Activated T-helper 2 cell treated with anti-CD3 and anti-CD28 coated beads, Interferon-gamma antibody, Interleukin-2, Interleukin-4, amounts not matched to agents 10 μg/mL and 5 μg/mL and 100 μg/mL, durations not matched to agents 14 hours and 24 hours and 36 hours (primary cell): Measurements from ENCODE around the gene PATJ. TPM values are rescaled to one million over a fixed set of nuclear protein-coding genes. Genes with fewer than 3 reads are reported as not detected.
A peak's percentile ranks its signal among the peaks of the same experiment; 100 is the strongest.
"Not testable (repeated sequence)": the region's sequence is repeated elsewhere in the genome, so short reads cannot be mapped to it uniquely, and the experiment has no call there.

Experiments used
- DNase-seq: peaks from one replicate; pipeline ENCODE4 v3.0.0; 2021; ENCODE audit warnings: low spot score
- H3K27ac Mint-ChIP-seq: one replicate; pipeline ENCODE4 v1.8.0; 2021; ENCODE audit warnings: mixed read lengths
- H3K27me3 Mint-ChIP-seq: one replicate; pipeline ENCODE4 v1.8.0; 2021; ENCODE audit warnings: low read depth, mixed read lengths
- H3K36me3 Mint-ChIP-seq: one replicate; pipeline ENCODE4 v1.8.0; 2021; ENCODE audit warnings: low read depth, mixed read lengths
- H3K4me1 Mint-ChIP-seq: one replicate; pipeline ENCODE4 v1.8.0; 2021; ENCODE audit warnings: low read depth, mixed read lengths
- H3K4me3 Mint-ChIP-seq: one replicate; pipeline ENCODE4 v1.8.0; 2021; ENCODE audit warnings: low read depth, mild to moderate bottlenecking, moderate library complexity, mixed read lengths
- H3K9me3 Mint-ChIP-seq: one replicate; pipeline ENCODE4 v1.8.0; 2021; ENCODE audit warnings: mixed read lengths
- intact Hi-C: fragments of 100-400 bp; cut with micrococcal nuclease; formaldehyde crosslinking; loops from one replicate; pipeline ENCODE4 v1.15.1; 2023
- total RNA-seq: library from RNA; stranded (reverse); gene quantifications from 2 replicates; pipeline ENCODE4 v1.2.3, GENCODE V29; 2022

PATJ gene
- total RNA-seq, 1 donor from 2014 or later = 3.4 TPM

DNA sequence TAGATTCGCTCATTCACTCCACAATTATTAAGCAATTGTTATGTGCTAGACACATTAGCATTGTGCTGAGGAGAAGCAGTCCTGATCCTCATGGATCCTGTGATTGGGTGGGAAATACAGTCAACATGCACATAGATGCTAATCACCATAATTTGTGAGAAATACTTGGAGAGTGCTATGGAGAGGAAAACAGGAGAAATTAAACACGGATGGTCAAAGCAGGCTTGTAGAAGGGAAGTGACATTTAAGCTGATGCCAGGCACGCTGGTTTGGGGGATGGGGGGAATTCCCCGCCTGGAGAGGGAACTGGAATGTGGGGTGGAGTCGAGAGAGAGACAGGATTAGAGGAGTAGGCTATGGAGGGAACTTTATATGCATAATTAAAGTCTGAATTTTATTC lies 400.2 kb downstream of the PATJ start:
- no peaks in the 10 kb centered on the region for H3K36me3 Mint-ChIP-seq
- H3K27me3 Mint-ChIP-seq = peaks cover 3% of the 10 kb centered on the region
- DNase-seq = no peak
- H3K4me1 Mint-ChIP-seq = no peaks in the 10 kb centered on the region
- intact Hi-C loops = no loop called here
- H3K4me3 Mint-ChIP-seq = no peak overlapping the region
- no peak overlapping the region for H3K27ac Mint-ChIP-seq
- H3K9me3 Mint-ChIP-seq = no peaks in the 10 kb centered on the region

DNA sequence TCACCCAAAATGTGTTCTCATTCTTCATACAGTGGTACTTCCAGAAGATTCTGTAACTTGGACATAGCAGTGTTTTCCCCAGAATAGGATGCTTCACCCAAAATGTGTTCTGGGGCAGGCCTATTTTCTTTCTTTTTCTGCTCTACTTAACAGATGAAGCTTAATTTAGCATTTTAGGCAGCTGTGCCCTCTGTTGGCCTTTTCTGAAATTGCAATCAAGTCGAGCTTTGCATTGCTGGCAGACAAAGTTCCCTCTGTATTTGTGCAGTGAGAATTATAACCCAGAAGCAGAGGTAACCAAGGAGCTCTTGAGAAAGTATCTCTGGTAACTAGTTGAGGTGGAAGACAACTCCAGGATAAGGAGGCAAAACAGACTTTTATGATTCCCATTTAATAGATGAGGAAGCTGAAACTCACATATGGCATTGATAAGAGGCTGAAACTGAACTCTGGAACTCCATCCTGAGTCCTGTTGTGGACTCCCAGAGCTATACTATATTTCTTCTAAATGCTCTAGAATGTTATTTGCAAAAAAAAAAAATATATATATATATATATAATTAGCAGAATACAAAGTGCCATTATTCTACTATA lies 402.1 kb downstream of the PATJ start:
- Mint-ChIP-seq H3K36me3 (no peaks in the 10 kb centered on the region), H3K27ac (no peak overlapping the region), H3K4me1 (no peaks in the 10 kb centered on the region), H3K4me3 (no peak overlapping the region), H3K27me3 (peaks cover 3% of the 10 kb centered on the region), H3K9me3 (no peaks in the 10 kb centered on the region)
- DNase-seq = no peak
- intact Hi-C loops = no loop called here

DNA sequence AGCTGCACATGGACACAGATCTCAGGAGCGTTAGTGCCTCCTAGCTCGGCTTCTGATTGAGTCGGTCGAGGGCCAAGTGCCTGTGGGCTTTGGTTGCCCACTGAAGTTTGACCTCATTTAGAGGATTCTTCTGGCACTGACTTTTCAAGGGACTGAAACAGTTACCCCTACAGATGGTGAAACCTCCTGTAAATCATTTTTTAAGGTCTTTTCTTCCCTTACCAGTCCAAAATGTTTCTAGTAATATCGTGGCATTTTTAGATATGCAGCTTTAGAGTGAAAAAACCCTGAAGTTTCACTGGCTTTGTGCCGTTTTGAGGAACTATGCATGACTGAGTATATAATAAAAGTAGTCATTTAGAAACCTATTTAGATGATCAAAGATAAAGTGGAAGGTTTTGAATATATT lies 417.7 kb downstream of the PATJ start:
- no peaks in the 10 kb centered on the region for H3K4me1 Mint-ChIP-seq
- no peak for DNase-seq
- no peaks in the 10 kb centered on the region for H3K9me3 Mint-ChIP-seq
- intact Hi-C loops = no loop called here
- no peak overlapping the region for H3K4me3 Mint-ChIP-seq
- no peak overlapping the region for H3K27ac Mint-ChIP-seq
- no peaks in the 10 kb centered on the region for H3K36me3 Mint-ChIP-seq
- no peaks in the 10 kb centered on the region for H3K27me3 Mint-ChIP-seq

DNA sequence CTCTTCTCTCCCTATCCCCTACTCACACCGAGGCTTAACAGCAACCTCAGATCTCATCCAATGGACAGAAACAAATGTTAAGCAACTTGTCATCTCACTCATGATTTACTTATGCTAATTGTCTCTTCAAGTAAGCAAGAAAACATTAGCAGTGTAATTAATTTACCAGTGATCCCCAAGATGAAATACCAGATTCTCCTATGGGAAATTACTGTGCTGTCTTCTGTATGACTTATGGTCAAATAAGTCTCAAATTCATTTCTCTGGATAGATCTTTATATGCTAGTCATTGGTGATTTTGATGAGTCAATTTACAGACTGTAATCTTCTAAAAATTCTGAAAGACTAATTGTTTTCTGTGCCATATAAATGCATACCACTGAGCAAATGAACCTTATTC lies 419.4 kb downstream of the PATJ start:
- H3K27ac Mint-ChIP-seq = no peak overlapping the region
- H3K27me3 Mint-ChIP-seq = no peaks in the 10 kb centered on the region
- no peaks in the 10 kb centered on the region for H3K9me3 Mint-ChIP-seq
- no peaks in the 10 kb centered on the region for H3K4me1 Mint-ChIP-seq
- intact Hi-C loops = no loop called here
- no peak for DNase-seq
- H3K4me3 Mint-ChIP-seq = no peak overlapping the region
- H3K36me3 Mint-ChIP-seq = no peaks in the 10 kb centered on the region

DNA sequence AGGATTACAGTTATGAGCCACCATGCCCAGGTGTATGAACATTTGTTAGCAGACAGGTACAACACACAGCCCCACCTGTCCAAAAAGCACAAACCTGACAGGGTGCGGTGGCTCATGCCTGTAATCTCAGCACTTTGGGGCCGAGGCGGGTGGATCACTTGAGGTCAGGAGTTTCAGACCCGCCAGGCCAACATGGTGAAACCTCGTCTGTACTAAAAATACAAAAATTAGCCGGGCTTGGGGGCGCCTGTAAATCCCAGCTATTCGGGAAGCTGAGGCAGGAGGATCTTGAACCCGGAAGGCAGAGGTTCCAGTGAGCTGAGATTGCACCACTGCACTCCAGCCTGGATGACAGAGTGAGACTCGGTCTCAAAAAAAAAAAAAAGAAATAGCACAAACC lies 428.1 kb downstream of the PATJ start:
- H3K4me3 Mint-ChIP-seq, H3K9me3 Mint-ChIP-seq, DNase-seq, H3K27me3 Mint-ChIP-seq, intact Hi-C loops, H3K36me3 Mint-ChIP-seq, H3K4me1 Mint-ChIP-seq, H3K27ac Mint-ChIP-seq: not testable (repeated sequence)

- Mint-ChIP-seq H3K27ac (no peak overlapping the region), H3K9me3 (no peaks in the 10 kb centered on the region), H3K27me3 (peaks cover under 1% of the 10 kb centered on the region), H3K4me1 (no peaks in the 10 kb centered on the region), H3K4me3 (no peak overlapping the region), H3K36me3 (no peaks in the 10 kb centered on the region)
- DNase-seq = peak; percentile 9
- intact Hi-C loops = loop anchor here (1.0 to 5.0 kb wide), 2 partner anchors 232 to 572 kb away; no protein-coding TSS in a partner anchor
These were observed 433.4 kb downstream of the PATJ start for GRCh38 chr1:62175568-62176179.

DNA sequence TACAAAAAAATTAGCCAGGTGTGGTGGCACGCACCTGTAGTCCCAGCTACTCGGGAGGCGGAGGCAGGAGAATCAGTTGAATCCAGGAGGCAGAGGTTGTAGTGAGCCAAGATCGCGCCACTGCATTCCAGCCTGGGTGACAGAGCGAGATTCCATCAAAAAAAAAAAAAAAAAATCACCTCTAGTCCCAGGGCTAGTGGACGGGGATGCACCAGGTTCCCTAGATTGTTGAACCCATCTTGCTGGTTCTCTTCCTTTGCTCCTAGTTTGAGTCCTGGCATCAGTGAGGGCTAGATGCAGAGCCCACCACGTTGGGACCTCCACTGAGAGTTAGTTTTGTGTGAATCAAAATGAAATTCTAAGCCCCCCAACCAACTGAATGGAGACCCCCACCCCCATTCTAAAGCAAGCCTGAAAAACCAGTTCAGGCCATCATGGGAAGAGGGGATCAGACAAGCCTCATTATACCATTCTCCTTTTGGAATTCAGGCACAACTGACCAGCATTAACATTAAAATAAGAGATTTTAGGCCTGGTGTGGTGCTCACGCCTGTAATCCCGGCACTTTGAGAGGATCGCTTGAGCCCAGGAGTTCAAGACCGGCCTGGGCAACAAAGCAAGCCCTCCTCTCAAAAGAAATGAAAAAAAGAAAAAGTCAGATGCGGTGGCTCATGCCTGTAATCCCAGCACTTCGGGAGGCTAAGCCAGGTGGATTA lies 434.5 kb downstream of the PATJ start:
- DNase-seq = no peak
- H3K4me3 Mint-ChIP-seq = no peak overlapping the region
- intact Hi-C loops = loop anchor here (5.0 kb wide), 1 partner anchor 571 kb away; no protein-coding TSS in a partner anchor
- no peaks in the 10 kb centered on the region for H3K4me1 Mint-ChIP-seq
- H3K27me3 Mint-ChIP-seq = peaks cover 5% of the 10 kb centered on the region
- no peak overlapping the region for H3K27ac Mint-ChIP-seq
- no peaks in the 10 kb centered on the region for H3K36me3 Mint-ChIP-seq
- H3K9me3 Mint-ChIP-seq = no peaks in the 10 kb centered on the region

DNA sequence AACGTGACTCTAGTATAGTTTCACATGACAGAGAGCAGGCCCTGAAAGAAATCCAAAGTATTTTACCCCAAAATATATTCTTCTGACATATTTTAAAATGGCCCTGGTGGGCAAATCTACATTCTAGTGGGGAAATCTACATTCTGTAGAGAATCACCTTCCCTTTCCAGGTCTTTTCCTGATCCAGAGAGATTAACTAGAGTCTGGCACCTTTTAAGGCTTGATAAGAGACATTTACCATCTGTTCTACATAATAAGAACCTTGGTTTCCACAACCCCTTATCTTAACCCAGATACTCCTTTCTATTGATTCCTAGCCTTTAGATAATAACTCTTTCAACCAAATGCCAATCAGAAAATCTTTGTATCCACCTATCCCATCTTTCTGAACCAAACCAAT lies 435.3 kb downstream of the PATJ start:
- DNase-seq = no peak
- no peak overlapping the region for H3K27ac Mint-ChIP-seq
- peaks cover 5% of the 10 kb centered on the region for H3K27me3 Mint-ChIP-seq
- intact Hi-C loops = loop anchor here (5.0 kb wide), 1 partner anchor 570 kb away; no protein-coding TSS in a partner anchor
- no peaks in the 10 kb centered on the region for H3K9me3 Mint-ChIP-seq
- no peaks in the 10 kb centered on the region for H3K36me3 Mint-ChIP-seq
- H3K4me1 Mint-ChIP-seq = no peaks in the 10 kb centered on the region
- no peak overlapping the region for H3K4me3 Mint-ChIP-seq

GRCh38 chr1:62178372-62178771 lies 436.1 kb downstream of the PATJ start:
- intact Hi-C loops = loop anchor here (5.0 kb wide), 1 partner anchor 569 kb away; no protein-coding TSS in a partner anchor
- no peak for DNase-seq
- H3K36me3 Mint-ChIP-seq = no peaks in the 10 kb centered on the region
- no peaks in the 10 kb centered on the region for H3K4me1 Mint-ChIP-seq
- no peak overlapping the region for H3K4me3 Mint-ChIP-seq
- H3K27ac Mint-ChIP-seq = no peak overlapping the region
- H3K9me3 Mint-ChIP-seq = no peaks in the 10 kb centered on the region
- H3K27me3 Mint-ChIP-seq = peaks cover 5% of the 10 kb centered on the region

- H3K9me3 Mint-ChIP-seq, H3K27me3 Mint-ChIP-seq, intact Hi-C loops, H3K27ac Mint-ChIP-seq, H3K4me1 Mint-ChIP-seq, H3K4me3 Mint-ChIP-seq, DNase-seq, H3K36me3 Mint-ChIP-seq: not testable (repeated sequence)
These were observed 437.8 kb downstream of the PATJ start for GRCh38 chr1:62180054-62180453.

DNA sequence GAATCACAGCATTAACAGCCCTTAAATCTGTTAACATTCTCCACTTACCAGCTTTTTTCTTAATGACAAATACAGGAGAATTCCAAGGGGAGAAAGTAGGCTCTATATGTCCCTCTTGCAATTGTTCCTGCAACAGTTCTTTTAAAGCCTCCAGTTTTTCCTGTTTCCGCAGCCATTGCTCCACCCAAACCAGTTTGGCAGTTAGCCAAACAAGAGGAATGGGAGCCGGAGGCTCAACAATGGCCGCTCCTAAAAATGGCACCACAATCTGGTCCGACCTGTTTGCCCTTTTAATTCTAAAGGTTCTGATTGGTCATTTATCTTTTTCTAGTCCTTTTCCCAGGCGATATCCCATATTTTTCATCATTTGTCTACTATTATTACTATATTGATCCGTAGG lies 438.4 kb downstream of the PATJ start:
- Mint-ChIP-seq H3K27me3 (peaks cover 5% of the 10 kb centered on the region), H3K27ac (no peak overlapping the region), H3K4me1 (no peaks in the 10 kb centered on the region), H3K36me3 (no peaks in the 10 kb centered on the region), H3K9me3 (no peaks in the 10 kb centered on the region), H3K4me3 (no peak overlapping the region)
- intact Hi-C loops = no loop called here
- no peak for DNase-seq

GRCh38 chr1:62181532-62181931 lies 439.3 kb downstream of the PATJ start:
- no peaks in the 10 kb centered on the region for H3K9me3 Mint-ChIP-seq
- H3K27ac Mint-ChIP-seq = no peak overlapping the region
- H3K27me3 Mint-ChIP-seq = peaks cover 5% of the 10 kb centered on the region
- H3K4me1 Mint-ChIP-seq = no peaks in the 10 kb centered on the region
- DNase-seq = no peak
- intact Hi-C loops = no loop called here
- no peak overlapping the region for H3K4me3 Mint-ChIP-seq
- H3K36me3 Mint-ChIP-seq = no peaks in the 10 kb centered on the region

DNA sequence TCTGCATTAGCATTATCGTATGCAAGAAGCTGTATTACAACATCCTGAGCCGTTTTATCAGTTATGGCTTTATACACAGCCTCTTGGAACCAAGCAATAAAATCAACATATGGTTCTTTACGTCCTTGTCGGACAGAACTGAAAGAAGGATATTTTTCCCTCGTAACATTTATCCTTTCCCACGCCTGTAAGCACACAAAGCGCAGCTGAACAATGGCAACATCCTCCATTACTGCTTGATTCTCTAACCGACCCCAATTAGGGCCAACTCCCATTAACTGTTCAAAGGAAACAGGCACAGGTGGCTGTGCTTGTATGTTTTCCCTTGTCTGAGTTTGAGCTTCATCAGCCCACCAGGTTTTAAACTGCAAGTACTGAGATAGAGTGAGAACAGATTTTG lies 439.9 kb downstream of the PATJ start:
- DNase-seq, H3K4me1 Mint-ChIP-seq, H3K4me3 Mint-ChIP-seq, H3K36me3 Mint-ChIP-seq, H3K9me3 Mint-ChIP-seq, intact Hi-C loops, H3K27ac Mint-ChIP-seq, H3K27me3 Mint-ChIP-seq: not testable (repeated sequence)
